Measurements from ENCODE around the gene ACSBG1.

Gene ACSBG1

DNA sequence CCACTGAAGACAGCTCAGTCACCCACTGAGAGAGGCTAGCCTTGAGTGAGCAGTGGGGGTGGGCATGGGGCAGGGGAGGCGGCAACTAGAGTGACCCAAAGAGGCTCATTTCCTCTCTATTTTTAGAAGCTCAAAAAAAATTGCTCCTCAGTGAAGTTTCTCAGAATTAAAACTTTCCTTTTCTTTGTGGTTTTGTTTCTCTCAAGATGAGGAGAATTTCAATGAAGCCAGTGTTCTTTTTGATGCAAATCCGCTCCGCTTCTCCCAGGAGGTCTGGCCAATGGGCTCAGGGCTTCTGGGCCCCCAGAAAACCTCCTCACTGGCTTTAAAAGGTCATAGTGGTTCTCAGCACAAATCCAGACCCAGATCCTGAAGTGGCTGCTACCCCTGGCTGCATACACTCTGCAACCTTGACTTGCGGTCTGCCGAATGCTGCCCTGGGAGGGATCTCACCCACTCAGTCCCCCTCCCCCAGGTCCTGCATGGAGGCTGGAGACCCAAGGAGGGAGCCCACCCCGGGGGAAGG lies at the start of gene ACSBG1:
ACSBG1 (minus strand) TSS at position 51 of the 526 bp plus-strand sequence. CDS start 64 bp downstream, outside the sequence.
- Histone ChIP-seq H3K4me3 (ENCODE audit: insufficient read depth, low read length, poor library complexity, severe bottlenecking) (no peak within 1 kb of the TSS), H3K27me3 (ENCODE audit: low read length) (no peaks in the 10 kb centered on the region), H3K9me2 (replicated peaks; ENCODE audit: insufficient read depth, low read length) (no peaks in the 10 kb centered on the region), H3F3A (ENCODE audit: insufficient read depth) (no peaks in the 10 kb centered on the region), H3K9me3 (ENCODE audit: insufficient read depth, low read length) (no peaks in the 10 kb centered on the region), H3K36me3 (ENCODE audit: low read length) (no peaks in the 10 kb centered on the region), H3K9ac (ENCODE audit: low read length) (no peak within 1 kb of the TSS), H4K20me1 (ENCODE audit: low read depth, low read length) (no peaks in the 10 kb centered on the region), H3K27ac (ENCODE audit: low read depth, low read length) (no peak within 1 kb of the TSS), H2AFZ (ENCODE audit: low read depth, low read length, severe bottlenecking) (no peak within 1 kb of the TSS), H3K79me2 (ENCODE audit: insufficient read depth, low read length) (no peaks in the 10 kb centered on the region), H3K4me2 (ENCODE audit: low read depth, low read length, poor library complexity, severe bottlenecking) (no peak within 1 kb of the TSS)
- TF ChIP-seq EZH2phosphoT487 (conservative IDR thresholded peaks at IDR 0.05; ENCODE audit: low read length): no peak
- TF ChIP-seq, protein P1, sequence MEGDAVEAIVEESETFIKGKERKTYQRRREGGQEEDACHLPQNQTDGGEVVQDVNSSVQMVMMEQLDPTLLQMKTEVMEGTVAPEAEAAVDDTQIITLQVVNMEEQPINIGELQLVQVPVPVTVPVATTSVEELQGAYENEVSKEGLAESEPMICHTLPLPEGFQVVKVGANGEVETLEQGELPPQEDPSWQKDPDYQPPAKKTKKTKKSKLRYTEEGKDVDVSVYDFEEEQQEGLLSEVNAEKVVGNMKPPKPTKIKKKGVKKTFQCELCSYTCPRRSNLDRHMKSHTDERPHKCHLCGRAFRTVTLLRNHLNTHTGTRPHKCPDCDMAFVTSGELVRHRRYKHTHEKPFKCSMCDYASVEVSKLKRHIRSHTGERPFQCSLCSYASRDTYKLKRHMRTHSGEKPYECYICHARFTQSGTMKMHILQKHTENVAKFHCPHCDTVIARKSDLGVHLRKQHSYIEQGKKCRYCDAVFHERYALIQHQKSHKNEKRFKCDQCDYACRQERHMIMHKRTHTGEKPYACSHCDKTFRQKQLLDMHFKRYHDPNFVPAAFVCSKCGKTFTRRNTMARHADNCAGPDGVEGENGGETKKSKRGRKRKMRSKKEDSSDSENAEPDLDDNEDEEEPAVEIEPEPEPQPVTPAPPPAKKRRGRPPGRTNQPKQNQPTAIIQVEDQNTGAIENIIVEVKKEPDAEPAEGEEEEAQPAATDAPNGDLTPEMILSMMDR (IDR thresholded peaks at IDR 0.05; ENCODE audit: insufficient read depth, low read length, poor library complexity, severe bottlenecking): no peak

DNA sequence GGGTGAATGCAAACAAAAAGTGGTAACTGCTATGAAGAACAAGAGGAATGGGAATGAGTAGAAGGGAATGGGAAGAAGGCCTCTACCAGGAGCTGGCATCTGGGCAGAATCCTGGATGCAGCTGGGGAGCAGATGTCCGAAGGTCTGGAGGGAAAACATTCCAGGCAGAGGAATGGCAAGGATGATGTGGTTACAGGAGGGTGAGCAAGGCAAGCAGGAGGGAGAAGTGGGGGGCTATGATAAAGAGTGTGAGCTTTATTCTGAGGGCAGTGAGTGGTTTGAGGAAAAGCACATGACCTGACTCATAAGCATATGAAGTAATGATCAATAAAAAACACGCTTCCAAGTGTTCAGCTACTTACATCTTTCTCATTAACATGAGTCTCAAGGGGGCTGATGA lies 48.0 kb upstream of the ACSBG1 start:
- Histone ChIP-seq H3K27ac (ENCODE audit: low read depth, low read length) (no peak overlapping the region), H3K4me2 (ENCODE audit: low read depth, low read length, poor library complexity, severe bottlenecking) (no peak overlapping the region), H3K9me2 (replicated peaks; ENCODE audit: insufficient read depth, low read length) (no peaks in the 10 kb centered on the region), H3F3A (ENCODE audit: insufficient read depth) (no peaks in the 10 kb centered on the region), H3K9me3 (ENCODE audit: insufficient read depth, low read length) (no peaks in the 10 kb centered on the region), H3K79me2 (ENCODE audit: insufficient read depth, low read length) (no peaks in the 10 kb centered on the region), H4K20me1 (ENCODE audit: low read depth, low read length) (no peaks in the 10 kb centered on the region), H3K4me3 (ENCODE audit: insufficient read depth, low read length, poor library complexity, severe bottlenecking) (no peak overlapping the region), H2AFZ (ENCODE audit: low read depth, low read length, severe bottlenecking) (no peak overlapping the region), H3K9ac (ENCODE audit: low read length) (no peak overlapping the region), H3K27me3 (ENCODE audit: low read length) (no peaks in the 10 kb centered on the region), H3K36me3 (ENCODE audit: low read length) (no peaks in the 10 kb centered on the region)
- TF ChIP-seq EZH2phosphoT487 (conservative IDR thresholded peaks at IDR 0.05; ENCODE audit: low read length): no peak
- TF ChIP-seq, protein P1 (IDR thresholded peaks at IDR 0.05; ENCODE audit: insufficient read depth, low read length, poor library complexity, severe bottlenecking): no peak

GRCh38 chr15:78280319-78281072 lies 46.1 kb upstream of the ACSBG1 start:
- Histone ChIP-seq H3K79me2 (ENCODE audit: insufficient read depth, low read length) (no peaks in the 10 kb centered on the region), H4K20me1 (ENCODE audit: low read depth, low read length) (no peaks in the 10 kb centered on the region), H3K27me3 (ENCODE audit: low read length) (no peaks in the 10 kb centered on the region), H3K27ac (ENCODE audit: low read depth, low read length) (no peak overlapping the region), H3K9me2 (replicated peaks; ENCODE audit: insufficient read depth, low read length) (no peaks in the 10 kb centered on the region), H3K4me2 (ENCODE audit: low read depth, low read length, poor library complexity, severe bottlenecking) (no peak overlapping the region), H3K9ac (ENCODE audit: low read length) (no peak overlapping the region), H3K4me3 (ENCODE audit: insufficient read depth, low read length, poor library complexity, severe bottlenecking) (no peak overlapping the region), H2AFZ (ENCODE audit: low read depth, low read length, severe bottlenecking) (no peak overlapping the region), H3K9me3 (ENCODE audit: insufficient read depth, low read length) (no peaks in the 10 kb centered on the region), H3K36me3 (ENCODE audit: low read length) (no peaks in the 10 kb centered on the region), H3F3A (ENCODE audit: insufficient read depth) (no peaks in the 10 kb centered on the region)
- TF ChIP-seq, protein P1 (IDR thresholded peaks at IDR 0.05; ENCODE audit: insufficient read depth, low read length, poor library complexity, severe bottlenecking): no peak
- no peak for TF ChIP-seq EZH2phosphoT487 (conservative IDR thresholded peaks at IDR 0.05; ENCODE audit: low read length)

Data from SU-DHL-6 (cell line).